BE2C (cell line): ENCODE results near the gene C11orf52.

Source experiments
- DNase-seq: peaks from one replicate; pipeline ENCODE4 v3.0.0-alpha.2; 2020
- H3K27me3 ChIP-seq: fragments of 250-450 bp; sonication (Bioruptor Pico); 2 replicates; pipeline ENCODE4 v1.5.1; 2020; ENCODE audit warnings: mild to moderate bottlenecking
- H3K36me3 ChIP-seq: fragments of 250-450 bp; sonication (Bioruptor Pico); 2 replicates; pipeline ENCODE4 v1.5.1; 2020; ENCODE audit warnings: mild to moderate bottlenecking
- H3K4me1 ChIP-seq: fragments of 250-450 bp; sonication (Bioruptor Pico); 2 replicates; pipeline ENCODE4 v1.5.1; 2020
- H3K4me3 ChIP-seq: 2 replicates; pipeline ENCODE4 v1.5.1; 2011; ENCODE audit warnings: low read depth, low read length
- H3K9me3 ChIP-seq: fragments of 250-450 bp; sonication (Bioruptor Pico); 2 replicates; pipeline ENCODE4 v1.5.1; 2020
- CTCF ChIP-seq: IDR thresholded peaks from 2 replicates; pipeline ENCODE4 v1.5.1; 2012; ENCODE audit warnings: mild to moderate bottlenecking, low read depth, low read length

Gene C11orf52

GRCh38 chr11:111969344-111969743 lies 50.6 kb downstream of the C11orf52 start:
- Histone ChIP-seq H3K4me1 (no peaks in the 10 kb centered on the region), H3K36me3 (peaks cover 13% of the 10 kb centered on the region), H3K4me3 (no peak overlapping the region), H3K27me3 (no peaks in the 10 kb centered on the region), H3K9me3 (no peaks in the 10 kb centered on the region)
- no peak for TF ChIP-seq CTCF
- DNase-seq = no peak

GRCh38 chr11:111974446-111974845 lies 55.7 kb downstream of the C11orf52 start:
- no peak for DNase-seq
- H3K4me3 ChIP-seq = no peak overlapping the region
- H3K9me3 ChIP-seq = no peaks in the 10 kb centered on the region
- H3K36me3 ChIP-seq = peaks cover 9% of the 10 kb centered on the region
- no peaks in the 10 kb centered on the region for H3K27me3 ChIP-seq
- peaks cover 11% of the 10 kb centered on the region for H3K4me1 ChIP-seq
- no peak for TF ChIP-seq CTCF

- peak; percentile 33 for TF ChIP-seq CTCF
- Histone ChIP-seq H3K4me1 (peaks cover 11% of the 10 kb centered on the region), H3K27me3 (no peaks in the 10 kb centered on the region), H3K4me3 (no peak overlapping the region), H3K9me3 (no peaks in the 10 kb centered on the region), H3K36me3 (peaks cover under 1% of the 10 kb centered on the region; the same call in 1 of the 2 replicates)
- no peak for DNase-seq
Observed at GRCh38 chr11:111975076-111975806, 56.5 kb downstream of the C11orf52 start.

- TF ChIP-seq CTCF = no peak
- no peaks in the 10 kb centered on the region; the same call in 1 of the 2 replicates for H3K36me3 ChIP-seq
- H3K9me3 ChIP-seq = no peaks in the 10 kb centered on the region
- peaks cover 11% of the 10 kb centered on the region for H3K4me1 ChIP-seq
- no peak for DNase-seq
- H3K27me3 ChIP-seq = no peaks in the 10 kb centered on the region
- no peak overlapping the region for H3K4me3 ChIP-seq
Observed at GRCh38 chr11:111976119-111976766, 57.5 kb downstream of the C11orf52 start.
